ENCODE results near the gene TPP1.

TPP1 gene

GRCh38 chr11:6655790-6656583 lies 36.8 kb upstream of the TPP1 start, which contains the start of gene DCHS1:
DCHS1 (minus strand) TSS chr11:6655809; CDS start chr11:6641613, 14,196 bp downstream.
- Histone ChIP-seq H3K27me3 (ENCODE audit: control insufficient read depth, insufficient read depth, low read length) (peaks cover 57% of the 10 kb centered on the region), H3K4me3 (ENCODE audit: low read depth, low read length) (peak within 1 kb of the TSS; percentile 90), H3K4me1 (ENCODE audit: control insufficient read depth, insufficient read depth, low read length) (peaks cover 11% of the 10 kb centered on the region; the same call in 1 of the 2 replicates), H3K9ac (ENCODE audit: low read length) (peak within 1 kb of the TSS; percentile 81), H3K36me3 (ENCODE audit: control insufficient read depth, insufficient read depth, low read length) (no peaks in the 10 kb centered on the region), H3K9me3 (ENCODE audit: control insufficient read depth, insufficient read depth, low read depth, low read length) (no peaks in the 10 kb centered on the region), H3K27ac (ENCODE audit: low read depth, low read length) (no peak within 1 kb of the TSS)

GRCh38 chr11:6655020-6655789 lies 36.0 kb upstream of the TPP1 start:
- Histone ChIP-seq H3K27ac (ENCODE audit: low read depth, low read length) (no peak overlapping the region), H3K4me1 (ENCODE audit: control insufficient read depth, insufficient read depth, low read length) (peaks cover 11% of the 10 kb centered on the region; the same call in 1 of the 2 replicates), H3K36me3 (ENCODE audit: control insufficient read depth, insufficient read depth, low read length) (no peaks in the 10 kb centered on the region), H3K4me3 (ENCODE audit: low read depth, low read length) (peak overlapping the region; percentile 55), H3K27me3 (ENCODE audit: control insufficient read depth, insufficient read depth, low read length) (peaks cover 63% of the 10 kb centered on the region), H3K9me3 (ENCODE audit: control insufficient read depth, insufficient read depth, low read depth, low read length) (no peaks in the 10 kb centered on the region), H3K9ac (ENCODE audit: low read length) (peak overlapping the region; percentile 54)

- Histone ChIP-seq H3K27ac (ENCODE audit: low read depth, low read length) (no peak overlapping the region), H3K4me1 (ENCODE audit: control insufficient read depth, insufficient read depth, low read length) (peaks cover 11% of the 10 kb centered on the region; the same call in 1 of the 2 replicates), H3K36me3 (ENCODE audit: control insufficient read depth, insufficient read depth, low read length) (no peaks in the 10 kb centered on the region), H3K9me3 (ENCODE audit: control insufficient read depth, insufficient read depth, low read depth, low read length) (no peaks in the 10 kb centered on the region), H3K4me3 (ENCODE audit: low read depth, low read length) (peak overlapping the region; percentile 55), H3K9ac (ENCODE audit: low read length) (peak overlapping the region; percentile 39), H3K27me3 (ENCODE audit: control insufficient read depth, insufficient read depth, low read length) (peaks cover 63% of the 10 kb centered on the region)
Measured at GRCh38 chr11:6654281-6655019, 35.2 kb upstream of the TPP1 start.

DNA sequence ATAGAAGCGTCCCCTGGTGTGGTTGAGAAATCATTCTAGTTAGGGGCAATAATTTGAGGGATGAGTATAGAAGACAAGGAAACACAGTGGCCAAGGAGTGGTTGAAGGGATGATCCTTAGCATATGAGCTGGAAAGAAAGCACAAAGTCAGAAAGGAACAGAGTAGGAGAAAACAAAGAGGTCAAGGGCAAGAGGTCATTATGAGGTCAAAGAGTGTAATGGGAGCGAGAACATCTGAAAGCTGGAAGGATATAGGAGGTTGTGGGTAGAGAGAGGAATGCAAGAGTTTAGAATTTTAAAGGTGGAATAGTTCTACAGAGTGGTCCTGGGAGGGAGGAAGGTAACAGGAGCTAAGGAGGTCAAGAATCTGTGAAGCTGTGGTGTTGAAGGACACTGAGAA lies 34.4 kb upstream of the TPP1 start:
- no peak overlapping the region for H3K27ac ChIP-seq (ENCODE audit: low read depth, low read length)

DNA sequence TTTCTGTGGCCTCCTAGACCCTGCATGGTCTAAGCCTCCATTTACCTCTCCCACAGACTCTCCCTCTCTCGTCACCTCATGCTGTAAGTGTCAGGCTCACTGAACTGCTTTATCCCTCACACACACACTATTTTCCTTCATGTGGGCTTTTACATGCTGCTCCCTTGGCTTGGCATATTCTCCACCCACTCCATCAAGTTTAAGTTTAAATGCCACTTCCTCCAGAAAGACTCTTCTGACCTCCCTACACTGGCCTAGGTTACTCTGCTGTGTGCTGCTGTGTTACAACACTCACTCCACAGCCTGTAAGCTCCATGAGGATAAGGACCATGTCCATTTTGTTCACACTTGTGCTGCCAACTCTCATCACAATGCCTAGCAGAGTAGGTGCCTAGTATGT lies 33.9 kb upstream of the TPP1 start:
- H3K27me3 ChIP-seq (ENCODE audit: control insufficient read depth, insufficient read depth, low read length): peaks cover 57% of the 10 kb centered on the region
- no peaks in the 10 kb centered on the region for H3K36me3 ChIP-seq (ENCODE audit: control insufficient read depth, insufficient read depth, low read length)
- H3K4me1 ChIP-seq (ENCODE audit: control insufficient read depth, insufficient read depth, low read length): peaks cover 11% of the 10 kb centered on the region; the same call in 1 of the 2 replicates
- H3K4me3 ChIP-seq (ENCODE audit: low read depth, low read length): no peak overlapping the region
- H3K9me3 ChIP-seq (ENCODE audit: control insufficient read depth, insufficient read depth, low read depth, low read length): no peaks in the 10 kb centered on the region
- H3K9ac ChIP-seq (ENCODE audit: low read length): no peak overlapping the region
- no peak overlapping the region for H3K27ac ChIP-seq (ENCODE audit: low read depth, low read length)

More for the DNA sequence above, 34.4 kb upstream of the TPP1 start:
- Histone ChIP-seq H3K36me3 (ENCODE audit: control insufficient read depth, insufficient read depth, low read length) (no peaks in the 10 kb centered on the region), H3K9ac (ENCODE audit: low read length) (no peak overlapping the region), H3K9me3 (ENCODE audit: control insufficient read depth, insufficient read depth, low read depth, low read length) (no peaks in the 10 kb centered on the region), H3K4me1 (ENCODE audit: control insufficient read depth, insufficient read depth, low read length) (peaks cover 11% of the 10 kb centered on the region; the same call in 1 of the 2 replicates), H3K4me3 (ENCODE audit: low read depth, low read length) (no peak overlapping the region), H3K27me3 (ENCODE audit: control insufficient read depth, insufficient read depth, low read length) (peaks cover 61% of the 10 kb centered on the region)

GRCh38 chr11:6652182-6652581 lies 33.0 kb upstream of the TPP1 start:
- Histone ChIP-seq H3K4me1 (ENCODE audit: control insufficient read depth, insufficient read depth, low read length) (peaks cover 16% of the 10 kb centered on the region; the same call in 1 of the 2 replicates), H3K4me3 (ENCODE audit: low read depth, low read length) (no peak overlapping the region), H3K36me3 (ENCODE audit: control insufficient read depth, insufficient read depth, low read length) (no peaks in the 10 kb centered on the region), H3K9me3 (ENCODE audit: control insufficient read depth, insufficient read depth, low read depth, low read length) (no peaks in the 10 kb centered on the region), H3K9ac (ENCODE audit: low read length) (no peak overlapping the region), H3K27me3 (ENCODE audit: control insufficient read depth, insufficient read depth, low read length) (peaks cover 48% of the 10 kb centered on the region), H3K27ac (ENCODE audit: low read depth, low read length) (no peak overlapping the region)

- no peak overlapping the region for H3K9ac ChIP-seq (ENCODE audit: low read length)
- H3K27me3 ChIP-seq (ENCODE audit: control insufficient read depth, insufficient read depth, low read length): peaks cover 36% of the 10 kb centered on the region
- no peaks in the 10 kb centered on the region for H3K36me3 ChIP-seq (ENCODE audit: control insufficient read depth, insufficient read depth, low read length)
- no peak overlapping the region for H3K27ac ChIP-seq (ENCODE audit: low read depth, low read length)
- peaks cover 18% of the 10 kb centered on the region for H3K4me1 ChIP-seq (ENCODE audit: control insufficient read depth, insufficient read depth, low read length)
- H3K4me3 ChIP-seq (ENCODE audit: low read depth, low read length): no peak overlapping the region
- H3K9me3 ChIP-seq (ENCODE audit: control insufficient read depth, insufficient read depth, low read depth, low read length): no peaks in the 10 kb centered on the region
Measured at GRCh38 chr11:6650980-6651379, 31.8 kb upstream of the TPP1 start.

DNA sequence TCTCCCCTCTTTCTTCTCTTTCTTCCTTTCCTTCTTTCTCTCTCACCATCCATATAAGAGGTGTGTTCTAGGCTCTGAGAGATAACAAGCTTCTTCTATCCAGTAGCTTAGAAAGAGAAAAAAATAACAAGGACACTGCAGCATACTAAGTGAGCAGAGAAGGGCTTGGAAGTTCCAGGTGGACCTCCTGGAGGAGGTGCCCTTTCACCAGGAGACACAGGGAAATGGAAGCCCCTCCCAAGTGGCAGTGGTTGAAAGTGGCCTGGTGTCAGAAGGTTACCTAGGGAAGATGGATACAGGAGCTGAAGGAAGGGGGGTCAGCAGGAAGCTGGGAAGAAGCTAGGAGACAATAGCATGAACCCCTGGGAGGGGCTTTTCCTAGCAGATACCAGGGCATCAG lies 30.9 kb upstream of the TPP1 start:
- H3K27me3 ChIP-seq (ENCODE audit: control insufficient read depth, insufficient read depth, low read length): peaks cover 33% of the 10 kb centered on the region

GRCh38 chr11:6648501-6648900 lies 29.3 kb upstream of the TPP1 start:
- peaks cover 18% of the 10 kb centered on the region for H3K27me3 ChIP-seq (ENCODE audit: control insufficient read depth, insufficient read depth, low read length)
- H3K27ac ChIP-seq (ENCODE audit: low read depth, low read length): no peak overlapping the region
- no peak overlapping the region for H3K9ac ChIP-seq (ENCODE audit: low read length)
- H3K9me3 ChIP-seq (ENCODE audit: control insufficient read depth, insufficient read depth, low read depth, low read length): no peaks in the 10 kb centered on the region
- no peaks in the 10 kb centered on the region for H3K36me3 ChIP-seq (ENCODE audit: control insufficient read depth, insufficient read depth, low read length)
- H3K4me3 ChIP-seq (ENCODE audit: low read depth, low read length): no peak overlapping the region
- peaks cover 18% of the 10 kb centered on the region for H3K4me1 ChIP-seq (ENCODE audit: control insufficient read depth, insufficient read depth, low read length)

More for the DNA sequence above, 30.9 kb upstream of the TPP1 start:
- no peak overlapping the region for H3K4me3 ChIP-seq (ENCODE audit: low read depth, low read length)
- peaks cover 18% of the 10 kb centered on the region for H3K4me1 ChIP-seq (ENCODE audit: control insufficient read depth, insufficient read depth, low read length)
- H3K27ac ChIP-seq (ENCODE audit: low read depth, low read length): no peak overlapping the region
- H3K9ac ChIP-seq (ENCODE audit: low read length): no peak overlapping the region
- H3K36me3 ChIP-seq (ENCODE audit: control insufficient read depth, insufficient read depth, low read length): no peaks in the 10 kb centered on the region
- H3K9me3 ChIP-seq (ENCODE audit: control insufficient read depth, insufficient read depth, low read depth, low read length): no peaks in the 10 kb centered on the region

DNA sequence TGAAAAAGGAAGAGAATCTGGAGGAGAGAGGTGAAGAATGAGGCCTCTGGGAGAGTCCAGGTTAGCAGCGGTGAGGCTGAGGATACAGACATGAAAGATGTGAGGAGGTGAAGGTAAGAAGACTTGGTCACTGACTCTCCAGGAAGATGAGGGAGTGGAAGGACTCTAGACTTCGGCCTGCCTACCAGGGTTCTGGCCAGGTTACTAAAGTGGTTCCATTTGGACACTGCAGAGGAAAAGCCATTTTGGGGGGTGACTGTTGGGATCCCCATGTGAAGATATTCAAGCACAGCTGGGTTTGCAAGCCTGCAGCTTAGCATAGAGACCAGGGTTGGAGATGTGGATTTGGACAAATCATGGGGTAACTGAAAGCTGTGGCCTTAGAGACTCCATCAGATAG lies 28.6 kb upstream of the TPP1 start:
- H3K27ac ChIP-seq (ENCODE audit: low read depth, low read length): no peak overlapping the region
- H3K9ac ChIP-seq (ENCODE audit: low read length): no peak overlapping the region
- peaks cover 18% of the 10 kb centered on the region for H3K4me1 ChIP-seq (ENCODE audit: control insufficient read depth, insufficient read depth, low read length)
- no peaks in the 10 kb centered on the region for H3K36me3 ChIP-seq (ENCODE audit: control insufficient read depth, insufficient read depth, low read length)
- H3K9me3 ChIP-seq (ENCODE audit: control insufficient read depth, insufficient read depth, low read depth, low read length): no peaks in the 10 kb centered on the region
- no peak overlapping the region for H3K4me3 ChIP-seq (ENCODE audit: low read depth, low read length)
- H3K27me3 ChIP-seq (ENCODE audit: control insufficient read depth, insufficient read depth, low read length): peaks cover 13% of the 10 kb centered on the region

Measured in HUES6 (cell line).